Thyroid gland (tissue), 4 donors: ENCODE data around the gene TEX261. TPM values are rescaled to one million over a fixed set of nuclear protein-coding genes. Genes with fewer than 3 reads are reported as not detected.
"Not testable (repeated sequence)": the region's sequence is repeated elsewhere in the genome, so short reads cannot be mapped to it uniquely, and the experiment has no call there.

ENCODE experiments used
- DNase-seq, 2 donors: peaks; one replicate each; pipeline ENCODE4 v3.0.0-alpha.2; 2019
- H3K27ac ChIP-seq, 3 donors: fragments of 200-600 bp; sonication (generic); 1 replicate in 2 of 3; 2 replicates in 1 of 3; pipeline ENCODE4 v1.5.1; 2016 to 2019; ENCODE audit warnings: mild to moderate bottlenecking in 1 of 3, moderate library complexity in 1 of 3
- H3K27me3 ChIP-seq: fragments of 200-600 bp; sonication (generic); one replicate; pipeline ENCODE4 v1.5.1; 2019
- H3K36me3 ChIP-seq, 2 donors: fragments of 200-600 bp; sonication (generic); one replicate each; pipeline ENCODE4 v1.5.1; 2016 to 2019
- H3K4me1 ChIP-seq, 2 donors: fragments of 200-600 bp; sonication (generic); one replicate each; pipeline ENCODE4 v1.5.1; 2017 to 2019
- H3K4me3 ChIP-seq, 3 donors: fragments of 200-600 bp; sonication (generic); replicated peaks in 1 of 3; 1 replicate in 2 of 3; 2 replicates in 1 of 3; pipeline ENCODE4 v1.5.1; 2016; ENCODE audit warnings: mild to moderate bottlenecking in 1 of 3
- H3K9me3 ChIP-seq: fragments of 200-600 bp; sonication (generic); one replicate; pipeline ENCODE4 v1.5.1; 2017
- POLR2A ChIP-seq, 2 donors: fragments of 450-650 bp; IDR thresholded peaks; one replicate each; pipeline ENCODE4 v1.6.1; 2017; ENCODE audit warnings: antibody characterized with exemption in 2 of 2, mild to moderate bottlenecking in 2 of 2, moderate library complexity in 1 of 2
- WGBS, 2 donors: methylation state at CpG; one replicate each; pipeline ENCODE4 v1.1.5; 2017; 5-methylcytosine and 5-hydroxymethylcytosine counted together
- intact Hi-C: fragments of 100-400 bp; cut with DNase I; formaldehyde crosslinking; loops from one replicate; pipeline ENCODE4 v1.15.1; 2023
- total RNA-seq, 4 donors: library from RNA; depleted of rRNA; stranded (reverse); fragments of >200 nt; gene quantifications; one replicate each; pipeline ENCODE4 v1.2.3, GENCODE V29; 2016
- TF ChIP-seq, protein P1 (sequence below), 6 experiments: fragments of 200-600 bp in 3 of 6; fragments of 450-650 bp in 3 of 6; sonication (generic) in 3 of 6; IDR thresholded peaks; one replicate each; pipeline ENCODE4 v1.5.1; 2016 to 2019; ENCODE audit warnings: antibody characterized with exemption in 6 of 6, mild to moderate bottlenecking in 2 of 6, inconsistent platforms in 1 of 6, moderate library complexity in 1 of 6

The TEX261 gene
- total RNA-seq, 4 donors from 2014 or later: 37.9 to 67.7 (median 51.4) TPM

DNA sequence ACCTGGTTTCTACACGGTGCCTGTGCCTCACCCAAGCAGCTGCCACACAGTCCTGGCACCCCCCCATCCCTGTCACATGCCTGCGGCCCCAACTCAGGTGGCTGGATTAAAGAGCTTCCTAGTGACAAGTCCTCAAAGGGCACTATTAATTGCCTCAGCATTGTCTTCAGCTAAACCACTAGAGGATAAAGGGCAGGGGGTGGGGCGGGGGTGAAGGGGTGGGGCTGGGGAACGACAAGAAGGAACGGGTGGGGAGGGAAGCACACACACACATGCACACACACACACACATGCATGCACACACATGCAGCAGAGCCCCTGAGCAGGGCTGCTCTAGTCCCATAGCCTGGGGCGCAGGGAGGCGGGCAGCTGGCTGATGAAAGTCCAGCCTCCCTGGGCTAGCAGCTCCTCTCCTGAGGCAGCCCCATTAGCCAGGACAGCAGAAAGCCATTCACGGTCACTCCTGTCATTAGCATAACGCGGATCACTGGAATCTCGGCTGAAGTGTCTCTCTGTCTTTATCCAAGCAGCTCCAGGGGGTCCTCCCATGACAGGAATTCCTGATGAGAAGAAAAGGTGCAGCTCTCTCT lies 7.4 kb upstream of the TEX261 start:
- 44 to 49% methylated on average over 9 to 11 of the region's 11 CpGs for WGBS, 2 donors
- Histone ChIP-seq H3K27ac (no peak overlapping the region), H3K36me3 (no peaks in the 10 kb centered on the region), H3K4me3 (no peak overlapping the region), H3K9me3 (no peaks in the 10 kb centered on the region), H3K27me3 (no peaks in the 10 kb centered on the region), H3K4me1 (peaks cover 0 to 7% of the 10 kb centered on the region in 2 donors)
- DNase-seq: no peak
- no peak for TF ChIP-seq POLR2A (IDR thresholded peaks at IDR 0.05)
- TF ChIP-seq, protein P1, sequence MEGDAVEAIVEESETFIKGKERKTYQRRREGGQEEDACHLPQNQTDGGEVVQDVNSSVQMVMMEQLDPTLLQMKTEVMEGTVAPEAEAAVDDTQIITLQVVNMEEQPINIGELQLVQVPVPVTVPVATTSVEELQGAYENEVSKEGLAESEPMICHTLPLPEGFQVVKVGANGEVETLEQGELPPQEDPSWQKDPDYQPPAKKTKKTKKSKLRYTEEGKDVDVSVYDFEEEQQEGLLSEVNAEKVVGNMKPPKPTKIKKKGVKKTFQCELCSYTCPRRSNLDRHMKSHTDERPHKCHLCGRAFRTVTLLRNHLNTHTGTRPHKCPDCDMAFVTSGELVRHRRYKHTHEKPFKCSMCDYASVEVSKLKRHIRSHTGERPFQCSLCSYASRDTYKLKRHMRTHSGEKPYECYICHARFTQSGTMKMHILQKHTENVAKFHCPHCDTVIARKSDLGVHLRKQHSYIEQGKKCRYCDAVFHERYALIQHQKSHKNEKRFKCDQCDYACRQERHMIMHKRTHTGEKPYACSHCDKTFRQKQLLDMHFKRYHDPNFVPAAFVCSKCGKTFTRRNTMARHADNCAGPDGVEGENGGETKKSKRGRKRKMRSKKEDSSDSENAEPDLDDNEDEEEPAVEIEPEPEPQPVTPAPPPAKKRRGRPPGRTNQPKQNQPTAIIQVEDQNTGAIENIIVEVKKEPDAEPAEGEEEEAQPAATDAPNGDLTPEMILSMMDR (IDR thresholded peaks at IDR 0.05): no peak
- intact Hi-C loops: loop anchor here (5.0 kb wide), 1 partner anchor 40 kb away; no protein-coding TSS in a partner anchor

DNA sequence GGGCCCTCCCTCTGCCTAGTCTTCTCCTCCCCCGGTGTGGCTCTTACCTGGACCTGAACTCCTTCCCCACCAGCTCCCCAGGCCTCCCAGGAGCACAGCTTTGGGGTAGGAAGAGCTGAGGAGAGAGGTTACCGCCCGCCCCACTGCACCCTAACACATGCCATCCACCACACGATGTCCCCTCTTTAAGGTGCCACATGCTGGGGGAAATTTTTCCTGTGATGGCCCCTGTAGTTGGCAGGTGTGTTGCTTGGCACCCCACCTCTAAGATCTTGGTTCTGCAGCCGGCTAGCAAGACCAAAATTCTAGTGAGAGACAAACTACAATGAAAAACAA lies 6.9 kb upstream of the TEX261 start:
- no peak for TF ChIP-seq POLR2A (IDR thresholded peaks at IDR 0.05)
- TF ChIP-seq, protein P1 (IDR thresholded peaks at IDR 0.05): no peak
- no peaks in the 10 kb centered on the region for H3K9me3 ChIP-seq
- H3K36me3 ChIP-seq: no peaks in the 10 kb centered on the region
- intact Hi-C loops: loop anchor here (5.0 kb wide), 1 partner anchor 39 kb away; no protein-coding TSS in a partner anchor
- H3K4me1 ChIP-seq: peaks cover 0 to 7% of the 10 kb centered on the region in 2 donors
- WGBS, 2 donors: 78 to 80% methylated on average over 5 of the region's 5 CpGs
- no peak overlapping the region for H3K4me3 ChIP-seq
- H3K27ac ChIP-seq: no peak overlapping the region
- no peaks in the 10 kb centered on the region for H3K27me3 ChIP-seq
- no peak for DNase-seq

DNA sequence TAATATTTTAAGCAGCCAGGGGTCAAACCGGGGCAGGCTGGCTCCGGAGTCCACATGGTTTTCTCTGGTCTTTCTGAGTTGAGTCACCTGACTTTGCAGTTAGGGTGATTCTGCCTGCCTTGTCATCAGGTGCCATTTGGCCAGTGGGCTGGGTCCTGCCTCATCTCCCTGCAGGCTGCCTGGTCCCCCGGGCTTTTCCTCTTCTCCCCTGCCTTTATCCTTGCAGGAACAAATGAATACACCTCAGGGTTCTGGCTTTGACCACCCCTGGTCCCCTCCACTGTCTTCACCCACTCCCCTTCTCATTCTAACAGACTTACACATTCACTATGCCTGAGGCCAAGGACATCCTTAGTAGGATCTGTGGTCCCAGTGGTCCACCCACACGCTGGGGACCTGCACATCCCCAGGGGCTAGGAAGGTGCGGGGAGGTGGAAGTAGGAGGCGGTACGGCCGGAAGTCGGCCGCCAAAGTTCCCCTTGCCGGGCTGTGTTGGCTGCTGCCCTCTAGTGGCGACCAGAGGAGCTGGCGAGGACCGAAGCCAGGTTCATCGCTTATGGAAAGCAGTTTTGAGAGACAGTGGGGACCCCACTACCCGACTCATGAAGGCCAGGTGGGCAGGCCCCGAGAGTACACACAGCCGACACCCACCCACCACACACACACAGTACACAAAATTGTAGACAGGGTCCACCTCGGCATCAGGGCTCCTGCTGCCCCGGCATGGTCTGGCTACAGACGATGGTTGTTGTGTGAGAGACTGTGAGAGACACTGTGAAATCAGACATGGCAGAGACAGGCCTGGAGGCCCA lies 6.3 kb upstream of the TEX261 start:
- Histone ChIP-seq H3K4me1 (peaks cover 0 to 7% of the 10 kb centered on the region in 2 donors), H3K4me3 (no peak overlapping the region), H3K9me3 (no peaks in the 10 kb centered on the region), H3K27me3 (no peaks in the 10 kb centered on the region), H3K36me3 (no peaks in the 10 kb centered on the region), H3K27ac (no peak overlapping the region)
- intact Hi-C loops: loop anchor here (5.0 kb wide), 1 partner anchor 39 kb away; no protein-coding TSS in a partner anchor
- TF ChIP-seq POLR2A (IDR thresholded peaks at IDR 0.05): no peak
- TF ChIP-seq, protein P1 (IDR thresholded peaks at IDR 0.05): peak; percentile 71 to 96 (median 85)
- WGBS, 2 donors: 24 to 31% methylated on average over 15 to 19 of the region's 21 CpGs
- DNase-seq: peak; percentile 63 to 74

DNA sequence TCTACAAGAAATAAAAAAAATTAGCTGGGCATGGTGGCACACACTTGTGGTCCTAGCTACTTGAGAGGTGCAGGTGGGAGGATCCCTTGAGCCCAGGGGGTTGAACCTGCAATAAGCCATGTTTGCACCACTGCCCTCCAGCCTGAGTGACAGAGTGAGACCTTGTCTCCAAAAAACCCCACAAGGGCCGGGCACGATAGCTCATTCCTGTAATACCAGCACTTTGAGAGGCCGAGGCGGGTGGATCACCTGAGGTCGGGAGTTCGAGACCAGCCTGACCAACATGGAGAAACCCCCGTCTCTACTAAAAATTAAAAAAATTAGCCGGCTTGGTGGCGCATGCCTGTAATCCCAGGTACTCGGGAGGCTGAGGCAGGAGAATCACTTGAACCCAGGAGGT lies 5.3 kb upstream of the TEX261 start:
- intact Hi-C loops: loop anchor here (5.0 kb wide), 1 partner anchor 38 kb away; no protein-coding TSS in a partner anchor
- H3K4me1 ChIP-seq: peaks cover 0 to 11% of the 10 kb centered on the region in 2 donors
- H3K4me3 ChIP-seq, H3K36me3 ChIP-seq, H3K27ac ChIP-seq, H3K9me3 ChIP-seq, H3K27me3 ChIP-seq, DNase-seq: not testable (repeated sequence)
- 93 to 96% methylated on average over 10 of the region's 10 CpGs for WGBS, 2 donors

DNA sequence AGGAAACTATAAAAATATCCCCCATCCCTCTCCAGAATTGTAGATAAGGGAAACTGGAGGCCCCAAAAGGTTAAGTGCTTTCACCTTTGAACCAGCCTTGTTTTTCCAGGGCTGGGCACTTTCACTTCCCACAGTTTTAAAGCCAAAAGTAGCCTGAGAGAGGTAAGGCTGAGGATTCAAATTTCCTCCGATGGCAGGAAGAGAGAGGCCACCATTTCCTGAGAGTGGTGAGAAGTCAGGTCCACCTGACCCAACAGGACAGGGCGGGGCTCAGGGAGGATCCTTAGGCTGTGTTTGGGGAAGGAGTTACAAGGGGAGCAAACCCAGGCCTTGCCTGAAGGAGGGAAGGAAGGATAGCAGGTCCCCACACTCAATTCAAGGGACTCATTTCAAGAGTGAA lies 4.7 kb upstream of the TEX261 start:
- Histone ChIP-seq H3K36me3 (no peaks in the 10 kb centered on the region), H3K27me3 (no peaks in the 10 kb centered on the region), H3K4me3 (no peak overlapping the region), H3K4me1 (peaks cover 0 to 11% of the 10 kb centered on the region in 2 donors), H3K27ac (no peak overlapping the region), H3K9me3 (no peaks in the 10 kb centered on the region)
- TF ChIP-seq POLR2A (IDR thresholded peaks at IDR 0.05): no peak
- TF ChIP-seq, protein P1 (IDR thresholded peaks at IDR 0.05): no peak
- DNase-seq: no peak
- 17 to 57% methylated on average over 2 of the region's 2 CpGs for WGBS, 2 donors
- intact Hi-C loops: no loop called here

DNA sequence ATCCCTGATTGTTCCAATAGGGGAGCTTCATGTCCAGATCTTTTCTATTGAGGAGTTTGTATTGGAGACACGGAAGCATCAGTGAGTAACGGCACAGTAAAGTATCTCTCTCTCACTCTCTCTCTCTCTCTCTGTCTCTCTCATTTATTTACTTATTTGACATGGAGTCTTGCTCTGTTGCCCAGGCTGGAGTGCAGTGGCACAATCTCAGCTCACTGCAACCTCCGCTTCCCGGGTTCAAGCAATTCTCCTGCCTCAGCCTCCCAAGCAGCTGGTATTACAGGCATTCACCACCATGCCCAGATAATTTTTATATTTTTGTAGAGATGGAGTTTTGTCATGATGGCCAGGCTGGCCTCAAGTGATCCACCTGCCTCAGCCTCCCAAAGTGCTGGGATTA lies 4.2 kb upstream of the TEX261 start:
- H3K27ac ChIP-seq, H3K9me3 ChIP-seq, H3K36me3 ChIP-seq, DNase-seq, H3K4me3 ChIP-seq, H3K27me3 ChIP-seq, intact Hi-C loops: not testable (repeated sequence)
- H3K4me1 ChIP-seq: peaks cover 2 to 12% of the 10 kb centered on the region in 2 donors
- 85 to 87% methylated on average over 4 of the region's 4 CpGs for WGBS, 2 donors
